ENCODE measurements around the gene EXOSC9. TPM values are rescaled to one million over a fixed set of nuclear protein-coding genes. Genes with fewer than 3 reads are reported as not detected.
"Not testable (repeated sequence)": the region's sequence is repeated elsewhere in the genome, so short reads cannot be mapped to it uniquely, and the experiment has no call there.

Gene EXOSC9, protein sequence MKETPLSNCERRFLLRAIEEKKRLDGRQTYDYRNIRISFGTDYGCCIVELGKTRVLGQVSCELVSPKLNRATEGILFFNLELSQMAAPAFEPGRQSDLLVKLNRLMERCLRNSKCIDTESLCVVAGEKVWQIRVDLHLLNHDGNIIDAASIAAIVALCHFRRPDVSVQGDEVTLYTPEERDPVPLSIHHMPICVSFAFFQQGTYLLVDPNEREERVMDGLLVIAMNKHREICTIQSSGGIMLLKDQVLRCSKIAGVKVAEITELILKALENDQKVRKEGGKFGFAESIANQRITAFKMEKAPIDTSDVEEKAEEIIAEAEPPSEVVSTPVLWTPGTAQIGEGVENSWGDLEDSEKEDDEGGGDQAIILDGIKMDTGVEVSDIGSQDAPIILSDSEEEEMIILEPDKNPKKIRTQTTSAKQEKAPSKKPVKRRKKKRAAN
- 10 to 100 TPM; 65.9 to 68.0 TPM for total RNA-seq

DNA sequence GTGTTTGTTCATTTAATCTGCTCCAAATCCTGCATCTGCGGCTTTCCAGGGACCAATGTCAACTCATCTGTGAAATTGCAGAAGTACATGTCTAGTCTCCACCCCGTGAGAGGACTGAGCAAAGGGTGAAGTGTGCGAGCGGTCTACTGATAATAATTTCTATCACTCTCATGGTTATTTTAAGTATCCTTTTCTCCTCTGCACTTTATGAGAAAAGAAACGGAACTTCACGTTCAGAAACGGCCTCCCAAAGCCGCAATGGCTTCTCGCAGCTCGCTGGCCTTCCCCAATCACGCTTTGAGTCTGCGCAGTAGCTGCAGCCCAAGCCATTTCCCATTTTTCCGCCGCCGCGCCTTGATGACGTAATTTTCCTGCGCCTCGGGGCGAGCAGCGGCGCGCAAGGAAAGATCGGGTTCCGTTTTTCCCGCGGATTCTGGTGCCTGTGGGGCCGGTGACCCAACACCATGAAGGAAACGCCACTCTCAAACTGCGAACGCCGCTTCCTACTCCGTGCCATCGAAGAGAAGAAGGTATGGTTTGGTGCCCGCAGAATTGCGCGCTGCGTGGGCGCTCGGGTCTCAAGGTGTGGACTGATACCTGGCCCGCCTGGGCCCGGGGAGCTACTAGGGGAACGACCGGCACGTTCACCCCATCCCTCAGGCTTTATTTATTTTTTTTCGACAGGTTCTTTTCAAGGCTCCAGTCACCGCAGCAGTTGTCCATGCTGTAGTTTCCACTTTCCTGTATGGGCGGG is at the start of gene EXOSC9:
EXOSC9 (plus strand) TSS at position 363 of the 754 bp plus-strand sequence; CDS start at position 465, 102 bp downstream.
- H3K9me3 Mint-ChIP-seq, result no peaks in the 10 kb centered on the region
- intact Hi-C loops (cut with micrococcal nuclease), result loop anchor here (1.0 to 10.0 kb wide), 5 partner anchors 23 to 1594 kb away; partner anchors contain the start of genes BBS7, BLTP1 and SPRY1
- peak within 1 kb of the TSS; percentile 84 for H3K4me3 Mint-ChIP-seq
- ChIA-PET CTCF (interaction anchor here (0.6 kb wide), 2 partner anchors 97 to 105 kb away, joined by 3 read pairs; no protein-coding TSS in a partner anchor), POLR2A (interaction anchor here (0.6 to 1.3 kb wide), 6 partner anchors 14 to 556 kb away, joined by 3 to 6 read pairs (median 4); partner anchors contain the start of genes ANXA5, BBS7 and CCNA2)
- H3K27ac Mint-ChIP-seq, result peak within 1 kb of the TSS; percentile 94
- H3K4me1 Mint-ChIP-seq (ENCODE audit: low read depth), result peaks cover 45% of the 10 kb centered on the region
- peak; percentile 95 for DNase-seq
- no peaks in the 10 kb centered on the region for H3K27me3 Mint-ChIP-seq
- peaks cover 26% of the 10 kb centered on the region for H3K36me3 Mint-ChIP-seq

DNA sequence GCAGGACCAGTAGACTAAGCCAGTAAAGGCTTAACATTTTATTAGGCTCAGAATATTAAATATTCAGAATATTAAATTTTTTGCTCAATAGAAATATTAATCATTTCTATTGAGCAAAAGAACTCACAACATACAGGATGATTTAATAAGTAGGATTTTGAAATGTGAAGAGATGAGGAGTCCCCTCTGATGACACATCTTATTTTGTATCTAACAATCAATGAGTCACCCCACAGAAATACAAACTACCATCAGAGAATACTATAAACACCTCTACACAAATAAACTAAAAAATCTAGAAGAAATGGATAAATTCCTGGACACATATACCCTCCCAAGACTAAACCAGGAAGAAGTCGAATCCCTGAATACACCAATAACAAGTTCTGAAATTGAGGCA is 49.0 kb upstream of the EXOSC9 start:
- POLR2A ChIA-PET; CTCF ChIA-PET; H3K9me3 Mint-ChIP-seq; H3K27ac Mint-ChIP-seq; H3K4me1 Mint-ChIP-seq (ENCODE audit: low read depth); H3K36me3 Mint-ChIP-seq; H3K4me3 Mint-ChIP-seq; intact Hi-C loops (cut with micrococcal nuclease); DNase-seq: not testable (repeated sequence)
- peaks cover 35% of the 10 kb centered on the region for H3K27me3 Mint-ChIP-seq

DNA sequence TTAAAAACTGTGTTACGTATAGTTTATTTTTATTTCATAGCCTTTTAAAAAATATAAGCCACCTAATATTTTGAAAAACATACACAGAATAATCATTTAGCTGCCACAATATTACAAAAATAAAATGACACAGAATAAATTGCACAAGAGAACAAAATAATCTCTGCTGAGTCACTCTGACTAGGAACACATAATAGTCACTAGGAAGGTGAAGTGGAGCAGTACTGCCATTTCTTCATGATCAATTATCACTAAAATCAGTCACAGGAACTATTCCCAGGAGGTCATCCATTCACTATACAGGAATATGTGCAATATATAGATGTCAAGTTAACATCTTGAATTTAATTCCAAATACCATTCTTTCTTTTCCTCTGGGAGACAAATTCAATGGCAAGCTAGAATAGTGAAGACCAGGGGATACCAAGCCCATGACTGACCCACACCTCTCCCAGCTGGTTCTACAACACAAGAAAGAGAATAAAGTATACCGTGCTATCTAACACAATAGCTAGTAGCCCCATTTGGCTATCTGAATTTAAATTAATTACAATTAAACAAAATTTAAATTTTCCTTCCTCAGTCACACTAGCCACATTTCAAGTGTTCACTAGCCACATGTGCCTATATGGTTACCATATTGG is 42.1 kb upstream of the EXOSC9 start:
- H3K27me3 Mint-ChIP-seq, result peaks cover 47% of the 10 kb centered on the region

DNA sequence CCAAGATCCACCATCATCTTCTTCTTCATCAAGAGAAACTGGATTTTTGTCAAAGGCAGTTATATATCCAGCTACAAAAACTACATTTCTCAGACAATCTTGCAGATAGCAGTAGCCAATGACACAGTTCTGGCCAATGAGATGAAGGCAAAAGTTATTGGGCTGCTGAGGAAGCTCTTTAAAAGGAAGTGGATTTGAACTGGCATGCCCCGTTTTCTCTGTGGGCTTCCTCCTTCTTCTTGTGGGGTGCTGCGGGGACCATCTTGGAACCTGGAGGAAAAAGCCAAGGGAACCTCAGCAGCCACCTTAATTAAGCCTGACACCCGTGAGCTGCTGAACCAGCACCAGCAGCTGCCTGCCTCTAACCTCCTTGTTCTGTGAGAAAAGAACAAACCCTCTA is 40.9 kb upstream of the EXOSC9 start:
- intact Hi-C loops (cut with micrococcal nuclease), result no loop called here
- Mint-ChIP-seq H3K27ac (no peak overlapping the region), H3K4me3 (no peak overlapping the region), H3K4me1 (ENCODE audit: low read depth) (peaks cover 13% of the 10 kb centered on the region), H3K36me3 (no peaks in the 10 kb centered on the region), H3K27me3 (peaks cover 47% of the 10 kb centered on the region), H3K9me3 (no peaks in the 10 kb centered on the region)
- no peak for DNase-seq
- CTCF ChIA-PET, result no interaction called here
- POLR2A ChIA-PET, result no interaction called here

More for the DNA sequence above, 42.1 kb upstream of the EXOSC9 start:
- POLR2A ChIA-PET, result no interaction called here
- intact Hi-C loops (cut with micrococcal nuclease), result no loop called here
- H3K9me3 Mint-ChIP-seq, result no peaks in the 10 kb centered on the region
- H3K27ac Mint-ChIP-seq, result no peak overlapping the region
- H3K4me3 Mint-ChIP-seq, result no peak overlapping the region
- CTCF ChIA-PET, result no interaction called here
- no peak for DNase-seq
- no peaks in the 10 kb centered on the region for H3K36me3 Mint-ChIP-seq
- peaks cover 8% of the 10 kb centered on the region for H3K4me1 Mint-ChIP-seq (ENCODE audit: low read depth)

DNA sequence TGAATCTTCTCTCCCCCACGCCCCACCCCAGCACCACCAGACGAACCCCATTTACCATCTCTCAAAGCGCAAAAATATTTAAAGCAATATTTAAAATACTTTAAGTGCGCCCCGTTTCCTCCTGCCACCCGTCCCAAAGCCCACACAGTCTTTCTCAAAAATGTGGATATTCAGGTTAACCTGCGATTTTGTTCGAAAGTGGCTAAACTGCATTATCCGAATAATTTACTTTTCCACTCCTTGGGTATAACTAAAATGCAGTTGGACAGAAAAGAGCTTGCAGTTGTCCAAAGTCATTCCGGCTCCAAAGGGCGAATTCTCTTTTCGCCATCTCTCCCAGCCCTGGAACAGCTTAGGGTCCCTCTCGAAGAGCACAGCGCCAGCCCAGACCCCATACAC is 36.8 kb upstream of the EXOSC9 start:
- H3K4me1 Mint-ChIP-seq (ENCODE audit: low read depth), result peaks cover 16% of the 10 kb centered on the region
- H3K36me3 Mint-ChIP-seq, result no peaks in the 10 kb centered on the region
- no peak overlapping the region for H3K27ac Mint-ChIP-seq
- intact Hi-C loops (cut with micrococcal nuclease), result no loop called here
- no peak overlapping the region for H3K4me3 Mint-ChIP-seq
- ChIA-PET POLR2A (no interaction called here), CTCF (no interaction called here)
- no peaks in the 10 kb centered on the region for H3K9me3 Mint-ChIP-seq
- peaks cover 53% of the 10 kb centered on the region for H3K27me3 Mint-ChIP-seq
- DNase-seq, result no peak

DNA sequence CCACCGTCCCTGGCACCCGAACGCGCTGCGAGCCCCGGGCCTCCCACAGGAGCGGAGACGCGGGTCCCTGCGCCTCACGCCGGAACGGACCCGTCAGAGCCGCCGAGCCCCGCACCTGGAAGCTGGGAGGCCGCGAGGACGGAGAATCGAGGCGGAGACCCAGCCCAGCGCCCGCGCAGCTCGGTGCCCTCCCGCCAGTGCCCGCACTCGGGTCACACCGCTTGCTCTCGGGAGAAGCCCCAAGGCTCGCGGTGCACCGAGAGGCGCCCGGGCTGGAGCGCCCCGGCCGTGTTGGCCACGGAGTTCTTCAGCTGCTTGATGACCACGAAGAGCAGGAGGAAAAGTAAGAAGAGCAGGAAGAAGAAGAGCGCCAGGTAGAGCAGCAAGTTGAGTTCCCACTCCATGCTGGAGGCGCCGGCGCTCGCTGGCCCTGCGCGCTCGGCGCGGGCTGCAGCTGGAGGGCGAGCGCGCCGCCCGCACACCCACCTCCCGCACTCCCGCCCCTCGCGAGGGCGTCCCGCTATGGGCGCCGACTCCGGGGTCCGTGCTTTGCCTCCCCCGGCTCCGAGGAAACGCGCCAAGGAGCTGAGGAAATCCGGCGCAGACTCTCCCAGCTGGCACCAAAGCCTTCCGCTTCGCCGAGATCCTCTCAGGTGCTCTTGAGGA is 36.3 kb upstream of the EXOSC9 start, which contains the start of gene SMIM43:
SMIM43 (minus strand) TSS at position 463 of the 666 bp plus-strand sequence; CDS start at position 404, 59 bp downstream.
- ChIA-PET POLR2A (no interaction called here), CTCF (interaction anchor here (1.6 kb wide), 1 partner anchor 57 kb away, joined by 3 read pairs; no protein-coding TSS in a partner anchor)
- intact Hi-C loops (cut with micrococcal nuclease), result no loop called here
- H3K27me3 Mint-ChIP-seq, result peaks cover 50% of the 10 kb centered on the region
- no peaks in the 10 kb centered on the region for H3K36me3 Mint-ChIP-seq
- H3K4me1 Mint-ChIP-seq (ENCODE audit: low read depth), result peaks cover 16% of the 10 kb centered on the region
- no peak for DNase-seq
- H3K4me3 Mint-ChIP-seq, result peak within 1 kb of the TSS; percentile 54
- H3K9me3 Mint-ChIP-seq, result no peaks in the 10 kb centered on the region
- H3K27ac Mint-ChIP-seq, result no peak within 1 kb of the TSS

DNA sequence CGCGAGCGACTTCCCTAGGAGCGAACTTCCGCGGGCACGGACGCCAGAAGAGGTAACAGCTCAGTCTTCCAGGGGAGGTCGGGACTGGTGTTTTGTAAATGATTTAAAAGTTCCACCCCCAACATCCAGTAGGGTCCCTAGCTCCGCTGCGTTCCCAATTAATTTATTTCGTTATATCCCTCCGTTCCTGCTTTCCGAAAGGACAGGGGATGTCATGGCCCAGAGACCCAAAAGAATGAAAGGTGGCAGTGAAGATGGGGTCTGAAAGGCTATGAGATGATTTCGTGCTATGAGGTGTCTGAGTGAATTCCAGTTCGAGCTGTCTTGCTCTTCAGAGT is 35.8 kb upstream of the EXOSC9 start:
- DNase-seq, result no peak
- Mint-ChIP-seq H3K4me1 (ENCODE audit: low read depth) (peaks cover 16% of the 10 kb centered on the region), H3K9me3 (no peaks in the 10 kb centered on the region), H3K4me3 (peak overlapping the region; percentile 40), H3K36me3 (no peaks in the 10 kb centered on the region), H3K27ac (no peak overlapping the region), H3K27me3 (peaks cover 46% of the 10 kb centered on the region)
- ChIA-PET CTCF (interaction anchor here (1.6 kb wide), 1 partner anchor 58 kb away, joined by 3 read pairs; no protein-coding TSS in a partner anchor), POLR2A (no interaction called here)
- intact Hi-C loops (cut with micrococcal nuclease), result no loop called here

DNA sequence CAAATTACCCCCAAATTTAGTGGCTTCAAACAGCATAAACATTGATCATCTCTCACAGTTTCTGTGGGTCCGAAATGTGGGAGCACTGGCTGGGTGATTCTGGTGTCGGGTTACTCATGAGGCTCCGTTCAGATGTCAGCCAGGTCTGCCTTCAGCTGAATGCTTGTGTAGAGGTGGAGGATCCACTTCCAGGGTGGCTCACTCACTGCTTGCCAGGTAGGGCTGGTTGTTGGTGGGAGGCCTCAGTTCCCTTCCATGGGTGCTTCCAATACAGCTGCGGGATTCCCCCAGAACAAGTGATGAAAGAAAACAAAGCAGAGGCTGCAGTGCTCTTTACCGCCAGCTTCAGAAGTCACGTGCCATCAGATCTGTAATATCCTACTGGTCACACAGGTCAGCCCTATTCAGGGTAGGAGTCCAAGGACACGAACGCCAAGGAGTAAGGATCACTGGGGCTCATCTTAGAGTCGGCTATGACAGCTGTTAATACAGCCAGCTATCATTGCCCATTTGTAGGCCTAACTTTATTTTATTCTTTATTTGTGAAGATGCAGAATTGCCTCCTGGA is 35.1 kb upstream of the EXOSC9 start:
- CTCF ChIA-PET, result interaction anchor here (0.6 to 1.6 kb wide), 2 partner anchors 13 to 58 kb away, joined by 3 to 5 read pairs; no protein-coding TSS in a partner anchor
- peaks cover 16% of the 10 kb centered on the region for H3K4me1 Mint-ChIP-seq (ENCODE audit: low read depth)
- H3K27ac Mint-ChIP-seq, result no peak overlapping the region
- H3K9me3 Mint-ChIP-seq, result no peaks in the 10 kb centered on the region
- DNase-seq, result no peak
- intact Hi-C loops (cut with micrococcal nuclease), result no loop called here
- POLR2A ChIA-PET, result no interaction called here
- peaks cover 45% of the 10 kb centered on the region for H3K27me3 Mint-ChIP-seq
- H3K4me3 Mint-ChIP-seq, result no peak overlapping the region
- H3K36me3 Mint-ChIP-seq, result no peaks in the 10 kb centered on the region

DNA sequence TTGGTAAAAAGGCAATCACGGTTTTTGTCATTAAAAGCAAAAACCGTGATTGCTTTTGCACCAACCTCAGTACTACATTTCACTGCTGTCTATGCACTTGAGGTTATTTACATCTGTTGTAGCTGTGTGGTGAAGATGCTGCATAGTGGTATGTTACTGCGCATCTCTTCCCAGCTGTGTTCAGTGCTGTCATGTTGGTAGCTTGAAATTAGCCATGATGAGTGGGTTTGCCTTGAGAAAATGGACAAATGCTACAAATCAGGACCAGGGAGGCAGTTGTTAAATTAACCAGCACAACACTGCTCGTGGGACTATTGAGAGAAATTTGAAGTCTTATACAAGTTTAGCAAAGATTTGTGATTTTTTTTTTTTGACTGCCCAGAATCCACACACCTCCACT is 34.0 kb upstream of the EXOSC9 start:
- no peak overlapping the region for H3K27ac Mint-ChIP-seq
- H3K27me3 Mint-ChIP-seq, result peaks cover 39% of the 10 kb centered on the region
- no peak for DNase-seq
- CTCF ChIA-PET, result interaction anchor here (0.6 kb wide), 1 partner anchor 167 kb away, joined by 3 read pairs; no protein-coding TSS in a partner anchor
- H3K4me3 Mint-ChIP-seq, result no peak overlapping the region
- POLR2A ChIA-PET, result no interaction called here
- H3K36me3 Mint-ChIP-seq, result no peaks in the 10 kb centered on the region
- H3K9me3 Mint-ChIP-seq, result no peaks in the 10 kb centered on the region
- intact Hi-C loops (cut with micrococcal nuclease), result no loop called here
- H3K4me1 Mint-ChIP-seq (ENCODE audit: low read depth), result peaks cover 16% of the 10 kb centered on the region

DNA sequence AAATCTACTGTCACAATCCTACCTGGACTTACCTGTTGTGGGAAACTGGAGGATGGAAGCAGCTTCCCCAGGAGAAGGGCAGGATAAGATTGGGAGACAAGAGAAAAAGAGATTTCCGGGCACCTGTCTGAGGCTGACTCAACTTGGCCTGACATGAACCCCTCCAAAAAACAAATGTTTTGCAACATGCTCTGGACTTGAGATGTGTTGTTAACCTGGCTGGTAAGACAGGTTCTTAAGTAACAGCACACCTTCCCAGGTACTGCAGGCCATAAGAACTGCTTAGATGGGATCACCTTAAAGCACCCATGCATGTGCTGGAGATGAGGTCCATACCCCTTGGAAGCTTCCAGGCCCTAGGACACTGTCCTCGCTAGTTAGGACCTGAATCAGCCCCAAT is 31.8 kb upstream of the EXOSC9 start:
- H3K27ac Mint-ChIP-seq, result no peak overlapping the region
- H3K9me3 Mint-ChIP-seq, result no peaks in the 10 kb centered on the region
- peaks cover 6% of the 10 kb centered on the region for H3K4me1 Mint-ChIP-seq (ENCODE audit: low read depth)
- no peaks in the 10 kb centered on the region for H3K36me3 Mint-ChIP-seq
- ChIA-PET CTCF (no interaction called here), POLR2A (no interaction called here)
- intact Hi-C loops (cut with micrococcal nuclease), result no loop called here
- H3K4me3 Mint-ChIP-seq, result no peak overlapping the region
- H3K27me3 Mint-ChIP-seq, result peaks cover 23% of the 10 kb centered on the region
- DNase-seq, result no peak

DNA sequence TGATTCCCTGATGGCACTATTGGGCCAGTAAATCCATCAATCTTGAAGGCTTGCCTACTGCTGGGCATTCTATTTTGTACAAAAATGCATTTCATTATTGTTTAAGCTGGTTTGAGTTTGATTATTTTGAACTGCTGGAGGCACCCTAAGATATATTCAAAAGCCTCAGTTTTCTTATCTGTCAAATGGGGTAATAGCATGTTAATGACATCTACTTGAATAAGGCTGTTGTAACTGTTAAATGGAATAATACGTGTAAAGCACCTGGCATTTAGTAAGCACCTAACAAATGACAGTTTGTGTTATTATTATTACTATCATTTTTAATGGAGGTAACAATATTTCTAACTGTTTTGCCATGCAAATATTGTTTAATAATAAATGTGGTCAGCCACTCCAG is 29.3 kb upstream of the EXOSC9 start:
- no peaks in the 10 kb centered on the region for H3K9me3 Mint-ChIP-seq
- DNase-seq, result no peak
- ChIA-PET CTCF (no interaction called here), POLR2A (no interaction called here)
- no peak overlapping the region for H3K27ac Mint-ChIP-seq
- intact Hi-C loops (cut with micrococcal nuclease), result no loop called here
- no peaks in the 10 kb centered on the region for H3K4me1 Mint-ChIP-seq (ENCODE audit: low read depth)
- no peak overlapping the region for H3K4me3 Mint-ChIP-seq
- peaks cover 8% of the 10 kb centered on the region for H3K27me3 Mint-ChIP-seq
- no peaks in the 10 kb centered on the region for H3K36me3 Mint-ChIP-seq

All from activated CD4-positive, alpha-beta memory T cell treated with anti-CD3 and anti-CD28 coated beads for 36 hours (primary cell).